ENCODE measurements around the gene KMT2E.
"Not testable (repeated sequence)": the region's sequence is repeated elsewhere in the genome, so short reads cannot be mapped to it uniquely, and the experiment has no call there.

The KMT2E gene

DNA sequence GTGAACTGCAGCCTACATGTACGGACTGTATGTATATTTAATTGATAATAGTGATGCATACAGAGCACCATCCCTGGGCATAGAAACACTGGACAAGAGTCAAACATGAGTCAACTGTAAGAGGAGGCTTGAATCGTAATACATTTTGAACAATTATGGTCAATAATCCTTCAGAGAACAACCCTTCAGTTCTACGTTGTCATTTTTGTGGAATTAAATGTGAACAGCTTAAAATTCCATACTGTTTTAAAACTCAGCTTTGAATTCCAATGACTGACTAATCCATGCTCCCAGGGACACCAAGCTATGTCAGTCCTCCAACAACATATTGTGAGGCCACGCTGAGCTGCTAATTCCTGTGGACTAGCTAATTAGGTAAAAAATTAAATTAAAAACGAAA, 41.5 kb upstream of the KMT2E start:
- H3K79me2 ChIP-seq (ENCODE audit: control insufficient read depth, low read length) = no peaks in the 10 kb centered on the region
- H3K36me3 ChIP-seq (ENCODE audit: control insufficient read depth, low read length) = no peaks in the 10 kb centered on the region
- H3K4me2 ChIP-seq (ENCODE audit: low read length) = no peak overlapping the region
- 0 out of 2 replicates have a peak, but pooled peaks cover 3% of the 10 kb centered on the region for H3F3A ChIP-seq (ENCODE audit: control insufficient read depth, insufficient read depth)
- no peaks in the 10 kb centered on the region for H3K9me2 ChIP-seq (replicated peaks; ENCODE audit: control insufficient read depth, low read length)
- TF ChIP-seq, protein P1, sequence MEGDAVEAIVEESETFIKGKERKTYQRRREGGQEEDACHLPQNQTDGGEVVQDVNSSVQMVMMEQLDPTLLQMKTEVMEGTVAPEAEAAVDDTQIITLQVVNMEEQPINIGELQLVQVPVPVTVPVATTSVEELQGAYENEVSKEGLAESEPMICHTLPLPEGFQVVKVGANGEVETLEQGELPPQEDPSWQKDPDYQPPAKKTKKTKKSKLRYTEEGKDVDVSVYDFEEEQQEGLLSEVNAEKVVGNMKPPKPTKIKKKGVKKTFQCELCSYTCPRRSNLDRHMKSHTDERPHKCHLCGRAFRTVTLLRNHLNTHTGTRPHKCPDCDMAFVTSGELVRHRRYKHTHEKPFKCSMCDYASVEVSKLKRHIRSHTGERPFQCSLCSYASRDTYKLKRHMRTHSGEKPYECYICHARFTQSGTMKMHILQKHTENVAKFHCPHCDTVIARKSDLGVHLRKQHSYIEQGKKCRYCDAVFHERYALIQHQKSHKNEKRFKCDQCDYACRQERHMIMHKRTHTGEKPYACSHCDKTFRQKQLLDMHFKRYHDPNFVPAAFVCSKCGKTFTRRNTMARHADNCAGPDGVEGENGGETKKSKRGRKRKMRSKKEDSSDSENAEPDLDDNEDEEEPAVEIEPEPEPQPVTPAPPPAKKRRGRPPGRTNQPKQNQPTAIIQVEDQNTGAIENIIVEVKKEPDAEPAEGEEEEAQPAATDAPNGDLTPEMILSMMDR (IDR thresholded peaks at IDR 0.05; ENCODE audit: low read depth, low read length, poor library complexity, severe bottlenecking) = no peak
- no peak for TF ChIP-seq EZH2phosphoT487 (IDR thresholded peaks at IDR 0.05; ENCODE audit: borderline replicate concordance, low read length)
- H3K27ac ChIP-seq (ENCODE audit: low read depth, low read length) = no peak overlapping the region
- H4K20me1 ChIP-seq (ENCODE audit: control insufficient read depth, insufficient read depth, low read depth, low read length) = no peaks in the 10 kb centered on the region
- no peak overlapping the region for H3K4me3 ChIP-seq (ENCODE audit: low read length)
- H3K27me3 ChIP-seq (ENCODE audit: control insufficient read depth, low read length) = no peaks in the 10 kb centered on the region
- H3K9me3 ChIP-seq (ENCODE audit: control insufficient read depth, insufficient read depth, low read length) = no peaks in the 10 kb centered on the region
- peaks cover 16% of the 10 kb centered on the region for H3K4me1 ChIP-seq (ENCODE audit: control insufficient read depth, low read length)

DNA sequence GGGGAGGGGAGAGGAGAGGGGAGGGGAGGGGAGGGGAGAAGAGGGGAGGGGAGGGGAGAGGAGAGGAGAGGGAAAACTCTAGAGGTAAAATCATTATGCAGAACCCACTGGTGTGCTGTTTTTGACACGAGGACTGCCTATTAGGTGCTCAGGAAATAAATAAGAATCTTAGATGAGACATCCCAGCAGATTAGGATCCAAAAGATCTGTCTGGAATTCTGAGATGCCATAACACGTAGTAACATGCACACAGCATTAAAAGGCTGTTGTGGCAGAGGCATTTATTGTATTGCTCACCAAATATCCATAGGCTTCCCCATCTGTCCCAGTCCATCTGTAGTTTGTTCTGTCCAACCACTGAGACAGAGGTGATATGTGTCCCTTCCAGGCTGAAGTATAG, 40.8 kb upstream of the KMT2E start:
- no peak overlapping the region for H3K27ac ChIP-seq (ENCODE audit: low read depth, low read length)
- H3K4me3 ChIP-seq (ENCODE audit: low read length) = no peak overlapping the region
- no peaks in the 10 kb centered on the region for H3K36me3 ChIP-seq (ENCODE audit: control insufficient read depth, low read length)

DNA sequence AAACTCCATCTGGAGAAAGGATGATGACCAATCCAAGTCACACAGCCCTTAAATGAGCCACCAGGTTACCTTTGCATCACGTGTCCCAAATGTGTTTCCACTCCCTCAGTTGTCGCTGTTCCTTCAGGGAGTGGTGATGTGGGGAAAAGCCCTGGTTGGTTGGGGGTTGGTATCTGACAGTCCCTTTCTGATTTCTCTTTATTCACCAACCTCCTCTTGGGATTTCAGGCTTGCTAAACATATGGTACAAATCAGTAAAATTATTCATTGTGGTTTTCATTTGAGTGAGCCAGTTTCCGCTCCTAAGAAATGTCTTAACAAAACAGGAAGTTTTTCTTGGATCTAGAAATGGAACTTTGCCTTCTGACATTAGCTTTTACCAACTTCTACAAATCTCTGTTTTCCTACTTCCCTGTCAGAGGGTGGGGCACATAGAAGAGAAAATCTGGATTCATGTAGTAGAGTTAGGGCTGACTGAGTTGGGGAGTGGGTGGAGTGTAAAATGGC, 40.0 kb upstream of the KMT2E start:
- Histone ChIP-seq H3K27ac (ENCODE audit: low read depth, low read length) (no peak overlapping the region), H3K36me3 (ENCODE audit: control insufficient read depth, low read length) (no peaks in the 10 kb centered on the region), H3K27me3 (ENCODE audit: control insufficient read depth, low read length) (no peaks in the 10 kb centered on the region), H3K4me1 (ENCODE audit: control insufficient read depth, low read length) (peaks cover 16% of the 10 kb centered on the region), H4K20me1 (ENCODE audit: control insufficient read depth, insufficient read depth, low read depth, low read length) (no peaks in the 10 kb centered on the region), H3K4me2 (ENCODE audit: low read length) (no peak overlapping the region), H3K79me2 (ENCODE audit: control insufficient read depth, low read length) (no peaks in the 10 kb centered on the region), H3K9me3 (ENCODE audit: control insufficient read depth, insufficient read depth, low read length) (no peaks in the 10 kb centered on the region), H3K4me3 (ENCODE audit: low read length) (no peak overlapping the region), H3K9me2 (replicated peaks; ENCODE audit: control insufficient read depth, low read length) (no peaks in the 10 kb centered on the region), H3F3A (ENCODE audit: control insufficient read depth, insufficient read depth) (0 out of 2 replicates have a peak, but pooled peaks cover 3% of the 10 kb centered on the region)
- TF ChIP-seq, protein P1 (IDR thresholded peaks at IDR 0.05; ENCODE audit: low read depth, low read length, poor library complexity, severe bottlenecking) = no peak
- no peak for TF ChIP-seq EZH2phosphoT487 (IDR thresholded peaks at IDR 0.05; ENCODE audit: borderline replicate concordance, low read length)

More for the DNA sequence above, 40.8 kb upstream of the KMT2E start:
- H3K27me3 ChIP-seq (ENCODE audit: control insufficient read depth, low read length) = no peaks in the 10 kb centered on the region
- H3K4me2 ChIP-seq (ENCODE audit: low read length) = no peak overlapping the region
- peaks cover 16% of the 10 kb centered on the region for H3K4me1 ChIP-seq (ENCODE audit: control insufficient read depth, low read length)
- no peaks in the 10 kb centered on the region for H3K9me2 ChIP-seq (replicated peaks; ENCODE audit: control insufficient read depth, low read length)
- H4K20me1 ChIP-seq (ENCODE audit: control insufficient read depth, insufficient read depth, low read depth, low read length) = no peaks in the 10 kb centered on the region
- TF ChIP-seq EZH2phosphoT487 (IDR thresholded peaks at IDR 0.05; ENCODE audit: borderline replicate concordance, low read length) = no peak
- TF ChIP-seq, protein P1 (IDR thresholded peaks at IDR 0.05; ENCODE audit: low read depth, low read length, poor library complexity, severe bottlenecking) = no peak
- H3K9me3 ChIP-seq (ENCODE audit: control insufficient read depth, insufficient read depth, low read length) = no peaks in the 10 kb centered on the region
- H3K79me2 ChIP-seq (ENCODE audit: control insufficient read depth, low read length) = no peaks in the 10 kb centered on the region
- H3F3A ChIP-seq (ENCODE audit: control insufficient read depth, insufficient read depth) = 0 out of 2 replicates have a peak, but pooled peaks cover 3% of the 10 kb centered on the region

DNA sequence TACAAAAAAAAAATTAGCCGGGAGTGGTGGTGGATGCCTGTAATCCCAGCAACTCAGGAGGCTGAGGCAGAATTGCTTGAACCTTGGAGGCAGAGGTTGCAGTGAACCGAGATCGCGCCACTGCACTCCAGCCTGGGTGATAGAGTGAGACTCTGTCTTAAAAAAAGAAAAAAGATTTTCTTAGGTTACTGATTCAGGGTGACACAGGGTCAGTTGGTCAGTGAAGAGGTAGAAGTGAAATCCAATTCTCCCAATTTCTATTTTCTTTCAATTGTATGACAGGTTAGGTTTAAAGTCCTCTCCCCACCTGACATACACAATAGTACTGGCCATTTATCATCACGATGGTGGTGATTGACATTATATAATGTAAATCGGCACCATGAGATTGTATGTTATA, 38.5 kb upstream of the KMT2E start:
- peaks cover 16% of the 10 kb centered on the region for H3K4me1 ChIP-seq (ENCODE audit: control insufficient read depth, low read length)
- H3K4me2 ChIP-seq (ENCODE audit: low read length); H3K9me2 ChIP-seq (replicated peaks; ENCODE audit: control insufficient read depth, low read length); H4K20me1 ChIP-seq (ENCODE audit: control insufficient read depth, insufficient read depth, low read depth, low read length); H3K79me2 ChIP-seq (ENCODE audit: control insufficient read depth, low read length); H3K27ac ChIP-seq (ENCODE audit: low read depth, low read length); H3K27me3 ChIP-seq (ENCODE audit: control insufficient read depth, low read length); H3K9me3 ChIP-seq (ENCODE audit: control insufficient read depth, insufficient read depth, low read length); H3F3A ChIP-seq (ENCODE audit: control insufficient read depth, insufficient read depth); H3K36me3 ChIP-seq (ENCODE audit: control insufficient read depth, low read length); H3K4me3 ChIP-seq (ENCODE audit: low read length): not testable (repeated sequence)

Data from DOHH2 (cell line).